GM20000 (cell line): Measurements from ENCODE around the gene SRBD1.
A peak's percentile ranks its signal among the peaks of the same experiment; 100 is the strongest.

Experiments
- DNase-seq: peaks from one replicate; pipeline ENCODE4 v3.0.0; 2012; ENCODE audit warnings: low spot score
- TF ChIP-seq, protein P1 (sequence below): IDR thresholded peaks from 2 replicates; pipeline ENCODE4 v1.5.1; 2012; ENCODE audit warnings: mild to moderate bottlenecking, control low read depth; ENCODE audit errors: extremely low read depth, missing control alignments

Gene SRBD1

DNA sequence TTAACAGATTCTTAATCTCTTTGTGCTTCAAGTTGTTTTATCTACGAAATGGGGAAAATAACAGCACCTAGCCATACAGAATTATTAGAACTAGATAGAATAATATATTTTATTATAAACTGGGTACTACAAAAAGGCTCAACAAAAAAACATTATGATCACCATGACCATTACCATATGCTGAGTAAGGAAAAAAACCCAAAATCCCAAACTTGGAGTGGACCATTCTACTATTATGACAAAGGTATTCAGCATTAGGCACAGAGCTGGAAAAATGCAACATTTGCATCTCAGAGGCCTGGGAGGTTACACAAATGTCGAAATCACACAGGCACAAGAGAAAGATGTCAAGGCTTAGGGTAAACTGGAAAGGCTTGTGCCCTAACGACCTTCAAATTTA lies 162.8 kb downstream of the SRBD1 start:
- no peak for DNase-seq
- TF ChIP-seq, protein P1, sequence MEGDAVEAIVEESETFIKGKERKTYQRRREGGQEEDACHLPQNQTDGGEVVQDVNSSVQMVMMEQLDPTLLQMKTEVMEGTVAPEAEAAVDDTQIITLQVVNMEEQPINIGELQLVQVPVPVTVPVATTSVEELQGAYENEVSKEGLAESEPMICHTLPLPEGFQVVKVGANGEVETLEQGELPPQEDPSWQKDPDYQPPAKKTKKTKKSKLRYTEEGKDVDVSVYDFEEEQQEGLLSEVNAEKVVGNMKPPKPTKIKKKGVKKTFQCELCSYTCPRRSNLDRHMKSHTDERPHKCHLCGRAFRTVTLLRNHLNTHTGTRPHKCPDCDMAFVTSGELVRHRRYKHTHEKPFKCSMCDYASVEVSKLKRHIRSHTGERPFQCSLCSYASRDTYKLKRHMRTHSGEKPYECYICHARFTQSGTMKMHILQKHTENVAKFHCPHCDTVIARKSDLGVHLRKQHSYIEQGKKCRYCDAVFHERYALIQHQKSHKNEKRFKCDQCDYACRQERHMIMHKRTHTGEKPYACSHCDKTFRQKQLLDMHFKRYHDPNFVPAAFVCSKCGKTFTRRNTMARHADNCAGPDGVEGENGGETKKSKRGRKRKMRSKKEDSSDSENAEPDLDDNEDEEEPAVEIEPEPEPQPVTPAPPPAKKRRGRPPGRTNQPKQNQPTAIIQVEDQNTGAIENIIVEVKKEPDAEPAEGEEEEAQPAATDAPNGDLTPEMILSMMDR: no peak

DNA sequence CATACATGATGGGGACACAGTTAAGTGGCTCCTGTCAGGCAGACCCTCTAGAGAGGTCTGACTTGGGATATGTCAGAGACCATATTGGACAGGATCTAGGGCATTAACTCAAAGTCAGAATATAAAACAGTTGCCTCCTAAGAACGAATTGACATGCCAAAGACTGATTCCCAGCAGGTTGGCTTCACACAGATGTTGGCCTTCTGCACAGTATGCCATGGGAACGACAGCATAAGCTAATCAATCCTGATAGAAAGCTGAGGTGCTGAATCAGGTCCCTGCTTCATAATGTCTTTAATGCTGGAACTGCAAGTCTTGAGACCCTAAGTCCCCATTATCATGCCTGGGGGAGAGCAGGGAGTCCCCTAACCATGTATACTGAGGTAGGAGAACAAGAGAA lies 165.1 kb downstream of the SRBD1 start:
- TF ChIP-seq, protein P1: no peak

DNA sequence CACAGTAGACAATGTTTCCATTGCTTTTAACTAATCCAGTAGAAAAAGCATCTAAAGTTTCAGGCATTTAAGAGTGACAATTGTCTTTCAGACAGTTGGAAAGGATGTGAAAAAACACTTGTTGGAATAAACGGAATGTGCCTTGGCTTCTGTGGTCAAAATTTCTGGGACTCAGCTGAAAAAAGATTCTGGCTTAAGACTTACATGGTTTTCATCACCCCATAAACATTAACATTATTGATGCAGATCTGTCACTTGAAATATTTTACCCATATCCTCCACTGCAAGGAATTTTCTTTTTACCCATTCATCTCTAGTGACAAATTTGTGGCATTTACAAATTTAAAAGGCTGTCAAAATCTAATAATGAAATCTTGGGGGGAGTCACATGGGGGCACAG lies 166.0 kb downstream of the SRBD1 start:
- TF ChIP-seq, protein P1: no peak
- no peak for DNase-seq

More for the DNA sequence above, 165.1 kb downstream of the SRBD1 start:
- DNase-seq: no peak

DNA sequence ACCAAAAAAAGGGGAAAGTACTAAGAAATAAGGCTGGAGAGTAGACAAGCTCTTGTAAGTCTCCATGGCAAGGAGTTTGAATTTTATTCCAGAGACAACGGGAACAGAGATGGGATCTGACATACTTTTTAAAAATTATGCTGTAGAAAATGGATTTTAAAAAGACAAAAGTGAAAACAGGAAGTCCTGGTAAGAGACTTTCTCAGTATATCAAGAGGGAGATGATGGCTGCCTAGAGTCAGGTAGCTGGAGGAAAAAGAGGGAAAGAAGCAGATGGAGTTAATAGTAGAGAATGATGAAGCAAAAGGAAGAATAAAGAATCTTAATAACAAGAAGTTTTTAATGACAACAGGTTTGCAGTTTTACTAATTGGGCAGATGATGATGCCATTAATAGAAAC lies 168.1 kb downstream of the SRBD1 start:
- TF ChIP-seq, protein P1: no peak
- DNase-seq: no peak

DNA sequence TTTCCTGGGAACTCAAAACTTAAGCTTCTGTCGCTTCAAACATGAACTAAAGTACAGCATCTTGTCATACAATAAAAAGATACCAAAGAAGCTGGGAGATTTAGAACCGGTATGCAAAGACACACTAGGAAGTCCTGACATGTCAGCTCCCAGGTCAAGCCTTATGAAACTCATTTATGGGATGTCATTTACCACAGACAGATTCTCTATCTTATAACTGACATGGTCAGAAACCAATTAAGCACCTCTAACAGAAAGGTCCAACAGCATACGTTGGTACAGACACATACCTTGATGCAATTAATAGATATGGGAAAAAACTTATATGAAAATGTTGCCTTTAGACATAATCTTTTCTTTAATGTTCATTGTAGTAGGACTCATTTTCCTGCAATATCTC lies 169.0 kb downstream of the SRBD1 start:
- DNase-seq: no peak
- TF ChIP-seq, protein P1: no peak

GRCh38 chr2:45441571-45441970 lies 169.5 kb downstream of the SRBD1 start:
- no peak for DNase-seq
- TF ChIP-seq, protein P1: no peak

- TF ChIP-seq, protein P1: no peak
- peak; percentile 23 for DNase-seq
Measured at GRCh38 chr2:45439788-45440773, 171.0 kb downstream of the SRBD1 start.
